ENCODE data around the gene OTUD6A. TPM values are rescaled to one million over a fixed set of nuclear protein-coding genes. Genes with fewer than 3 reads are reported as not detected.

Gene OTUD6A
- total RNA-seq, 1 donor from 2014 or later, result not detected

Other genes with a start within 250 kb of the OTUD6A start
- not detected in 2 replicates for gene AWAT2, start 12.5 kb upstream of the OTUD6A start, total RNA-seq
- gene IGBP1, start 71.0 kb downstream of the OTUD6A start, total RNA-seq, result 29.8 and 30.5 TPM in 2 replicates
- gene DGAT2L6, start 115.0 kb downstream of the OTUD6A start, total RNA-seq, result not detected in 2 replicates
- not detected in 2 replicates for gene AWAT1, start 172.2 kb downstream of the OTUD6A start, total RNA-seq
- gene P2RY4, start 197.7 kb downstream of the OTUD6A start, total RNA-seq, result 0.21 and 0.24 TPM in 2 replicates
- not detected in 2 replicates for gene ARR3, start 205.9 kb downstream of the OTUD6A start, total RNA-seq
- not detected in 2 replicates for gene RAB41, start 219.7 kb downstream of the OTUD6A start, total RNA-seq
- 28.9 and 30.0 TPM in 2 replicates for gene PDZD11, start 227.5 kb downstream of the OTUD6A start, total RNA-seq
- 19.4 and 19.8 TPM in 2 replicates for gene KIF4A, start 227.6 kb downstream of the OTUD6A start, total RNA-seq